PC-3 (cell line): Measurements from ENCODE around the gene SETD1B. TPM values are rescaled to one million over a fixed set of nuclear protein-coding genes. Genes with fewer than 3 reads are reported as not detected.
A peak's percentile ranks its signal among the peaks of the same experiment; 100 is the strongest.

ENCODE experiments used
- ATAC-seq: fragments of 200-7000 bp; cut with Tn5 transposase; 2 replicates; pipeline ENCODE4 v1.9.1; 2020; ENCODE audit warnings: mild to moderate bottlenecking, moderate library complexity
- BruUV-seq: library from RNA; stranded (reverse); fragments of 400-500 nt; replicated peaks from 2 replicates; lab custom pipeline; 2021; lab: Mats Ljungman, UMichigan
- CTCF ChIA-PET: fragments of 300-600 bp; sonication (Branson Sonifier 250); formaldehyde crosslinking; loops from one replicate; lab custom pipeline; 2022; ENCODE audit warnings: antibody characterized with exemption; lab: Charles Lee
- POLR2A ChIA-PET: fragments of 300-600 bp; sonication (Branson Sonifier 250); formaldehyde crosslinking; loops from one replicate; lab custom pipeline; 2022; ENCODE audit warnings: antibody characterized with exemption; ENCODE audit not compliant: unreplicated experiment; lab: Charles Lee
- DNase-seq: peaks from one replicate; pipeline ENCODE4 v3.0.0-alpha.2; 2015
- H2AFZ ChIP-seq: fragments of 300-600 bp; sonication (generic); 2 replicates; pipeline ENCODE4 v1.6.0; 2016; ENCODE audit warnings: antibody characterized with exemption, low read length
- H3F3A ChIP-seq: fragments of 300-600 bp; sonication (generic); one replicate; pipeline ENCODE4 v1.6.0; 2017; ENCODE audit warnings: antibody characterized with exemption, low read length, control low read depth, mild to moderate bottlenecking; ENCODE audit not compliant: unreplicated experiment
- H3K27ac ChIP-seq: fragments of 300-600 bp; sonication (generic); 2 replicates; pipeline ENCODE4 v1.5.1; 2016; ENCODE audit warnings: mild to moderate bottlenecking, low read length
- H3K27me3 ChIP-seq: fragments of 300-600 bp; sonication (generic); 2 replicates; pipeline ENCODE4 v1.6.1; 2016; ENCODE audit warnings: low read length, mixed read lengths
- H3K36me3 ChIP-seq: fragments of 300-600 bp; sonication (generic); 2 replicates; pipeline ENCODE4 v1.6.1; 2016; ENCODE audit warnings: low read depth, mixed run types, low read length, mixed read lengths
- H3K4me1 ChIP-seq: fragments of 300-600 bp; sonication (generic); 2 replicates; pipeline ENCODE4 v1.5.1; 2016; ENCODE audit warnings: low read length; ENCODE audit not compliant: insufficient read depth
- H3K4me2 ChIP-seq: fragments of 300-600 bp; sonication (generic); 2 replicates; pipeline ENCODE4 v1.6.0; 2016; ENCODE audit warnings: low read length
- H3K4me3 ChIP-seq: fragments of 300-600 bp; sonication (generic); 2 replicates; pipeline ENCODE4 v1.5.1; 2016; ENCODE audit warnings: mild to moderate bottlenecking, low read length, mixed read lengths
- H3K79me2 ChIP-seq: fragments of 300-600 bp; sonication (generic); 2 replicates; pipeline ENCODE4 v1.6.1; 2017; ENCODE audit warnings: low read length, mixed read lengths
- H3K9ac ChIP-seq: fragments of 300-600 bp; sonication (generic); 2 replicates; pipeline ENCODE4 v1.6.0; 2016; ENCODE audit warnings: mild to moderate bottlenecking, low read length
- H3K9me2 ChIP-seq: fragments of 300-600 bp; sonication (generic); replicated peaks from 2 replicates; pipeline ENCODE4 v1.6.1; 2016; ENCODE audit warnings: mixed run types, low read length, mixed read lengths
- H3K9me3 ChIP-seq: fragments of 300-600 bp; sonication (generic); 2 replicates; pipeline ENCODE4 v1.6.1; 2016; ENCODE audit warnings: low read length, mixed read lengths
- H4K20me1 ChIP-seq: fragments of 300-600 bp; sonication (generic); 2 replicates; pipeline ENCODE4 v1.6.1; 2016; ENCODE audit warnings: low read length, mixed read lengths
- CTCF ChIP-seq: fragments of 300-600 bp; sonication (generic); conservative IDR thresholded peaks from 2 replicates; pipeline ENCODE4 v1.5.1; 2017; ENCODE audit warnings: antibody characterized with exemption, low read depth, mild to moderate bottlenecking, low read length
- EZH2 ChIP-seq: fragments of 300-600 bp; sonication (generic); IDR thresholded peaks from one replicate; pipeline ENCODE4 v1.6.1; 2017; ENCODE audit warnings: antibody characterized with exemption, mild to moderate bottlenecking, low read length; ENCODE audit not compliant: unreplicated experiment
- EZH2phosphoT487 ChIP-seq: fragments of 300-600 bp; sonication (generic); IDR thresholded peaks from 2 replicates; pipeline ENCODE4 v1.6.1; 2018; ENCODE audit warnings: mild to moderate bottlenecking, antibody characterized with exemption, low read length, borderline replicate concordance
- intact Hi-C: fragments of 100-400 bp; cut with micrococcal nuclease; formaldehyde crosslinking; loops from 2 replicates; pipeline ENCODE4 v1.9.0; 2023
- total RNA-seq: library from RNA; depleted of rRNA; stranded (reverse); fragments of >200 nt; gene quantifications from 2 replicates; pipeline ENCODE4 v1.2.3, GENCODE V29; 2014

The SETD1B gene
- total RNA-seq, 1 experiment from 2014 or later, result 7.5 TPM

GRCh38 chr12:121794534-121795033 lies 9.2 kb upstream of the SETD1B start:
- H3F3A ChIP-seq, result no peaks in the 10 kb centered on the region
- peak overlapping the region; percentile 67 for H3K27ac ChIP-seq
- no peaks in the 10 kb centered on the region for H4K20me1 ChIP-seq
- peaks cover 78% of the 10 kb centered on the region for H3K4me1 ChIP-seq
- no peaks in the 10 kb centered on the region for H3K9me3 ChIP-seq
- H3K79me2 ChIP-seq, result peaks cover 79% of the 10 kb centered on the region
- TF ChIP-seq EZH2 (no peak), CTCF (no peak), EZH2phosphoT487 (no peak)
- H3K4me3 ChIP-seq, result peak overlapping the region; percentile 84
- no TSS peak for BruUV-seq
- H3K36me3 ChIP-seq, result 0 out of 2 replicates have a peak, but pooled peaks cover 3% of the 10 kb centered on the region
- DNase-seq (no peak), ATAC-seq (peak; percentile 0; the same call in 1 of the 2 replicates)
- H2AFZ ChIP-seq, result peak overlapping the region; percentile 51
- ChIA-PET POLR2A (interaction anchor here (0.6 to 1.0 kb wide), 4 partner anchors 12 to 947 kb away, joined by 3 to 5 read pairs (median 4); partner anchors contain the start of gene PSMD9), CTCF (interaction anchor here (0.5 to 4.0 kb wide), 26 partner anchors 8 to 242 kb away, joined by 3 to 95 read pairs (median 6); partner anchors contain the start of genes PSMD9, SETD1B and TMEM120B)
- intact Hi-C loops, result loop anchor here (1.0 to 10.0 kb wide), 7 partner anchors 10 to 230 kb away; partner anchors contain the start of genes BCL7A, ORAI1 and TMEM120B
- H3K9me2 ChIP-seq, result no peaks in the 10 kb centered on the region
- peak overlapping the region; percentile 59 for H3K9ac ChIP-seq
- peak overlapping the region; percentile 93 for H3K4me2 ChIP-seq
- H3K27me3 ChIP-seq, result no peaks in the 10 kb centered on the region

GRCh38 chr12:121795034-121795968 lies 8.5 kb upstream of the SETD1B start:
- CTCF ChIA-PET, result interaction anchor here (0.6 to 4.0 kb wide), 16 partner anchors 11 to 243 kb away, joined by 3 to 95 read pairs (median 7); partner anchors contain the start of gene PSMD9
- peak overlapping the region; percentile 51 for H2AFZ ChIP-seq
- POLR2A ChIA-PET, result interaction anchor here (0.9 kb wide), 1 partner anchor 12 kb away, joined by 4 read pairs; no protein-coding TSS in a partner anchor
- H4K20me1 ChIP-seq, result no peaks in the 10 kb centered on the region
- H3K79me2 ChIP-seq, result peaks cover 72% of the 10 kb centered on the region
- peak; percentile 5 for ATAC-seq
- no peaks in the 10 kb centered on the region for H3F3A ChIP-seq
- intact Hi-C loops, result loop anchor here (10.0 kb wide), 1 partner anchor 230 kb away; the partner anchor contains the start of gene BCL7A
- H3K4me1 ChIP-seq, result peaks cover 71% of the 10 kb centered on the region
- peak; percentile 99 for TF ChIP-seq CTCF
- TF ChIP-seq EZH2, result no peak
- no peak for TF ChIP-seq EZH2phosphoT487
- peak; percentile 89 for DNase-seq
- peak overlapping the region; percentile 59 for H3K9ac ChIP-seq
- no peaks in the 10 kb centered on the region for H3K27me3 ChIP-seq
- H3K27ac ChIP-seq, result peak overlapping the region; percentile 67
- peak overlapping the region; percentile 84 for H3K4me3 ChIP-seq
- peak overlapping the region; percentile 93 for H3K4me2 ChIP-seq
- no peaks in the 10 kb centered on the region for H3K9me3 ChIP-seq
- H3K36me3 ChIP-seq, result 0 out of 2 replicates have a peak, but pooled peaks cover 3% of the 10 kb centered on the region
- BruUV-seq, result no TSS peak
- H3K9me2 ChIP-seq, result no peaks in the 10 kb centered on the region
